Measurements from ENCODE around the gene PTPRM.

The PTPRM gene

DNA sequence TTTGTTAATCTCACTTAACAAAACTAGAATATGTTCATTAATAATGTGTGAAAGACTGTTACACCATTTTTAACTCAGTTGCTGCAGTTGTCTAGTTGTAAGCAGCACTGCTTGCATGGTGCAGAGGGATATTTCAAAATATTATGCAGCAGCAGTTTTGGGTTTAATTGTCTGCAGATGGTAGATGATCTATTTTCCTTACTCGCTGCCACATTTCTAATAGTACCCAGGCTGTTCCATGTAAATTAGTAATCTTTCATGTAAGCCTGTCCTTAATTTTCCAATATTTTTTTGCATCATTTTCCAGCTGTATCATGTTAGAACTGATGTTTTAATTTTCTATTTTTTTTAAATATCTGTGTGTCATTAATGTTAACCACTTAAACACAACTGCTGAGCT, 554.0 kb downstream of the PTPRM start:
- H3K4me3 ChIP-seq (ENCODE audit: low read depth, low read length): no peak overlapping the region
- no peak for TF ChIP-seq MYC (IDR thresholded peaks at IDR 0.05; ENCODE audit: low read depth, low read length)
- TF ChIP-seq POLR2A (IDR thresholded peaks at IDR 0.05; ENCODE audit: extremely low read depth, insufficient read length): no peak
- TF ChIP-seq, protein P1, sequence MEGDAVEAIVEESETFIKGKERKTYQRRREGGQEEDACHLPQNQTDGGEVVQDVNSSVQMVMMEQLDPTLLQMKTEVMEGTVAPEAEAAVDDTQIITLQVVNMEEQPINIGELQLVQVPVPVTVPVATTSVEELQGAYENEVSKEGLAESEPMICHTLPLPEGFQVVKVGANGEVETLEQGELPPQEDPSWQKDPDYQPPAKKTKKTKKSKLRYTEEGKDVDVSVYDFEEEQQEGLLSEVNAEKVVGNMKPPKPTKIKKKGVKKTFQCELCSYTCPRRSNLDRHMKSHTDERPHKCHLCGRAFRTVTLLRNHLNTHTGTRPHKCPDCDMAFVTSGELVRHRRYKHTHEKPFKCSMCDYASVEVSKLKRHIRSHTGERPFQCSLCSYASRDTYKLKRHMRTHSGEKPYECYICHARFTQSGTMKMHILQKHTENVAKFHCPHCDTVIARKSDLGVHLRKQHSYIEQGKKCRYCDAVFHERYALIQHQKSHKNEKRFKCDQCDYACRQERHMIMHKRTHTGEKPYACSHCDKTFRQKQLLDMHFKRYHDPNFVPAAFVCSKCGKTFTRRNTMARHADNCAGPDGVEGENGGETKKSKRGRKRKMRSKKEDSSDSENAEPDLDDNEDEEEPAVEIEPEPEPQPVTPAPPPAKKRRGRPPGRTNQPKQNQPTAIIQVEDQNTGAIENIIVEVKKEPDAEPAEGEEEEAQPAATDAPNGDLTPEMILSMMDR (IDR thresholded peaks at IDR 0.05; ENCODE audit: low read depth, low read length): no peak
- TF ChIP-seq, protein P2, sequence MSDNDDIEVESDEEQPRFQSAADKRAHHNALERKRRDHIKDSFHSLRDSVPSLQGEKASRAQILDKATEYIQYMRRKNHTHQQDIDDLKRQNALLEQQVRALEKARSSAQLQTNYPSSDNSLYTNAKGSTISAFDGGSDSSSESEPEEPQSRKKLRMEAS (IDR thresholded peaks at IDR 0.05; ENCODE audit: low read depth, low read length): no peak
- no peak for DNase-seq (ENCODE audit: low read depth)

DNA sequence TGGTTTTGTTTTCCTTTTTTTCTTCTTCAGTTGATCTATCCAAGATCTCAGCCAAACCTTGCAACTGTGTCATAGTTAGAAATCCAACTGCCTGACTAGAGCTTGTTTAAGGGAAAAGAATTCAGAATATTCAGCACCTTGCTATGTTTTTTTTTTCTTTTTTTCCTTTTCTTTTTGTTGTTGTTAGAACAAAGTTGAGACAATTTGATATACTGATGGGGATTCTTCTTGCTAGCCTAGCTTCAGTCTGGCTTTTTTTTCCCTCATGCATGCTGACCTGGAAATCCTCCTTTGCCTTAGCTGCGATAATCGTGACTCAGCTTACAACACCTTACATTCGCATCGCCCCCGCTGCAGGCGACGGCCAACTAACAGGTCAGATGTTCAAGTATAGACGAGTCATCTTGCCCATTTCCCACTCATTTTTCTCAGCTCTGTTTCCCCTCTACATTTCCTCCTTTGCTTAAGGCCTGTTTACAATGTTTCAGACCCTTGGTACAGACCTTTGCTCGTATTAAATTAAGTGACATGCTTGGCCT, 554.9 kb downstream of the PTPRM start:
- TF ChIP-seq, protein P1 (IDR thresholded peaks at IDR 0.05; ENCODE audit: low read depth, low read length): no peak
- TF ChIP-seq, protein P2 (IDR thresholded peaks at IDR 0.05; ENCODE audit: low read depth, low read length): no peak
- TF ChIP-seq MYC (IDR thresholded peaks at IDR 0.05; ENCODE audit: low read depth, low read length): no peak
- no peak for TF ChIP-seq POLR2A (IDR thresholded peaks at IDR 0.05; ENCODE audit: extremely low read depth, insufficient read length)
- H3K4me3 ChIP-seq (ENCODE audit: low read depth, low read length): no peak overlapping the region
- DNase-seq (ENCODE audit: low read depth): no peak

DNA sequence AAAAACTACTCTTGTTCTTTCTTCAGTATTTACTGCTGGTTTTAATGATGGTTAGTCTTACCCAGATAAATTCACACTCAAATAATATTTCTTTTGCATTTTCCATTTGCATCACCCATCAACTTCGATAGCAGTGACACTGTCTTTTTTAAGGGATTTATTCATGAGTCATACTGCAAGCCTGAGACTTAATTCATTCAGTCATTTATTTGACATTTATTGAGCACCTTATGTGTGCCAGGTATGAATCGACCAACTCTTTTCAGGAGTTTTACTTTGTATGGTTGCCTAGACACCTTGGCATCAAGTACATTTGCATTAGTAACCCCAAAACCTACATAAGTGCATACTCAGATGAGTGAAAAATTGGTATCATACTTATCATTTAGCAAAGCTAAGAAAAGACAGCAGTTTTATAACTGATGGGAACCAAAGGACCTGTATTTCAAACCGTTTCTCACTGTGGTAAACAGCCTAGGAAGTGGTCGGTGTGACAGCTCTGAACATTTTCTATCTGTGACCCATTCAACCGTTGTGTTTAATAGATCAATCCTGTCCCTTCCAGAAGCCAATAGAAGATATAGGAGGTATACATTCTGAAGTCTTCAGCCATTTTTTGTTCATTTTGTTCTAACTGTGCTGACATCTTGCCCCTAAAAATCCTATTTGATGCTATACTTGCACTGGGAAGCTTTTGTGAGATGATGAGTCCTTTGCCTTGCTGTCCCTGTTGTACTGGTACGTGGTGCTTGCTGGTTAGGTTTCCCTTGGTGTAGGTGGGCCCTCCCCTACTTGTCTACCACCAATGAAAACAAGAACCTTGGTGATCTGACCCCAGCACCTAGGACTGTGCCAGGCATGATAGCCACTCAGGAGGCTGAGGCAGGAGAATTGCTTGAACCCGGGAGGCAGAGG, 557.4 kb downstream of the PTPRM start:
- TF ChIP-seq, protein P2 (IDR thresholded peaks at IDR 0.05; ENCODE audit: low read depth, low read length): no peak
- TF ChIP-seq, protein P1 (IDR thresholded peaks at IDR 0.05; ENCODE audit: low read depth, low read length): no peak
- TF ChIP-seq POLR2A (IDR thresholded peaks at IDR 0.05; ENCODE audit: extremely low read depth, insufficient read length): no peak
- no peak for TF ChIP-seq MYC (IDR thresholded peaks at IDR 0.05; ENCODE audit: low read depth, low read length)
- H3K4me3 ChIP-seq (ENCODE audit: low read depth, low read length): no peak overlapping the region
- DNase-seq (ENCODE audit: low read depth): no peak

DNA sequence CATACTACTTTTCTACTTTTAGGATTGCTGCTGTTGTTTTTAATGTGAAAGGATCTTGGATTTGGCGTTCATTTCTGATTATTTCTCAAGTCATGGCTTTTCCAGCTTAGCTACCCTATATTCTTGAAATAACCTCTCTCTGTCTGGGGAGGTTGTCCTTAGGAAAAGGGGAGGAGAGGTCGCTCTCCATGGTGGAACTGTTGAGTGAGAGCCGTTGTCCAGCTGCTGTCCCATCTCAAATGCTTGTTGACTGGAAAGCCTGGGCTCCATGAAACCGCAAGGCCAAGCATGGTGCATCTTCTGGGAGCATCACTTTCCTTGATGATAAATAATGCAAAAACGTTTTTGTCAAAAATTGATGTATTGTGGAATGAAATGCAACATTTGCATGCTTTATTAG, 563.0 kb downstream of the PTPRM start:
- no peak for DNase-seq (ENCODE audit: low read depth)
- TF ChIP-seq, protein P1 (IDR thresholded peaks at IDR 0.05; ENCODE audit: low read depth, low read length): no peak
- TF ChIP-seq POLR2A (IDR thresholded peaks at IDR 0.05; ENCODE audit: extremely low read depth, insufficient read length) (no peak), MYC (IDR thresholded peaks at IDR 0.05; ENCODE audit: low read depth, low read length) (no peak)
- TF ChIP-seq, protein P2 (IDR thresholded peaks at IDR 0.05; ENCODE audit: low read depth, low read length): no peak
- H3K4me3 ChIP-seq (ENCODE audit: low read depth, low read length): no peak overlapping the region

DNA sequence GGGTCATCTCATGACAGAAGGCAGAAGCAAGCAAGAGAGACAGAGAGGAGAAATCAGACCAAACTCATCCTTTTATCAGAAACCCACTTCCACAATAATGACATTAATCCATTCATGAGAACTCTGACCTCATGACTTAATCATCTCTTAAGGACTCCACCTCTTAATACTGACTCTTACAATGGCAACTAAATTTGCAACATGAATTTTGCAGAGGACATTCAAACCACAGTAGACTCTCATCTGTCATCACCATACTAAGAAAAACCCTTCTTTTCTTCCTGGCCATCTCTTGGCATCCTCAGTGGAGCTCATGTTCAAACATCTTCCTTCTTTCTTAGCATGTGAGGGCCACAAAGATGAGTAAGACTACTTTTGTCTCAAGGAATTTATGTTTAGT, 565.9 kb downstream of the PTPRM start:
- TF ChIP-seq MYC (IDR thresholded peaks at IDR 0.05; ENCODE audit: low read depth, low read length): no peak
- no peak for TF ChIP-seq POLR2A (IDR thresholded peaks at IDR 0.05; ENCODE audit: extremely low read depth, insufficient read length)
- TF ChIP-seq, protein P2 (IDR thresholded peaks at IDR 0.05; ENCODE audit: low read depth, low read length): no peak
- TF ChIP-seq, protein P1 (IDR thresholded peaks at IDR 0.05; ENCODE audit: low read depth, low read length): no peak
- DNase-seq (ENCODE audit: low read depth): no peak
- H3K4me3 ChIP-seq (ENCODE audit: low read depth, low read length): no peak overlapping the region
